Measurements from ENCODE around the gene NFASC. TPM values are rescaled to one million over a fixed set of nuclear protein-coding genes. Genes with fewer than 3 reads are reported as not detected.

The NFASC gene
- total and polyA plus RNA-seq, 9 of the 15 experiments (the other 6 are each of a cell fraction or from before 2014, with no cell fraction given), result 0.03 to 0.16 (median 0.06) TPM; not detected in 6

DNA sequence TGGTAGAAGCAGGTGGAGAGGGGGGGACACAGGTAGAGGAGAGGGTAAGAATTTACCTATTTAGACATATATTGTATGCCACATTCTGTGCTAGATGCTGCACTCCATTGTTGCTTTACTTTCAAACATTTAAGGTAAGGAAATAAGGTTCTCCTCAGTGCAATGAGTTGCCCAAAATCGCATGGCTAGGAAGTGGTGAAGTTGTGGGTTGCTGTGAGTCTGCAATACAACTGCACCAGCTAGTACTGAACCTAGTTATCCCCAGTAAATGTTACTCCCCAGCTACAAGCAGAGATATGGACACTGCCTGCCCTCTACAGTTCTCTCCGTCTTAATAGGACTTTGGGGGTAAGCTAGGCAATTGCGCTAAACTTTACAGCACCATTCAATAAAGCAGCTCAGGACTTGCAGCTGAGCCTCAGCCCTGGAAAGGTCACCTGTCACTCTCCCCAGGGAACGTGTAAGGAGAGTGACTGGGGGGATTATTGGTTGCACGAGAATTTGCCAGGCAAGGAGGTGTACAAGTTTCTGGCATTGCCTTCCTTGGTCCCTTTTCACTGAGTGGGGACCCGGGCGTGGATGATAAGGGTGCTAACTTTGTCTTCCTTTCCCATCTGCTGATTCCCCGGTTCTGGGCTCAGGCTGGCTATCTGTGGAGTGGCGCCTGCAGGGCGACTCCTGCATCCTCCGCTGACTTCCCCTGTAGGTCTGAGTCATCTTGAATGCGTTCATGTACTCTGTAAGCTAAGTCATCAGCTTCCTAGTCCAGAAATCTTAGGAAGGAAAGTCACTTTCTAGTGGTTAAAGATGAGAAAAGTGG, 101.1 kb downstream of the NFASC start (continued):
- TF ChIP-seq, protein P1, sequence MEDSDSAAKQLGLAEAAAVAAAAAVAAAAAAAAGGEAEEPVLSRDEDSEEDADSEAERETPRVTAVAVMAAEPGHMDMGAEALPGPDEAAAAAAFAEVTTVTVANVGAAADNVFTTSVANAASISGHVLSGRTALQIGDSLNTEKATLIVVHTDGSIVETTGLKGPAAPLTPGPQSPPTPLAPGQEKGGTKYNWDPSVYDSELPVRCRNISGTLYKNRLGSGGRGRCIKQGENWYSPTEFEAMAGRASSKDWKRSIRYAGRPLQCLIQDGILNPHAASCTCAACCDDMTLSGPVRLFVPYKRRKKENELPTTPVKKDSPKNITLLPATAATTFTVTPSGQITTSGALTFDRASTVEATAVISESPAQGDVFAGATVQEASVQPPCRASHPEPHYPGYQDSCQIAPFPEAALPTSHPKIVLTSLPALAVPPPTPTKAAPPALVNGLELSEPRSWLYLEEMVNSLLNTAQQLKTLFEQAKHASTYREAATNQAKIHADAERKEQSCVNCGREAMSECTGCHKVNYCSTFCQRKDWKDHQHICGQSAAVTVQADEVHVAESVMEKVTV (CRISPR knock-in tag; IDR thresholded peaks at IDR 0.05), result no peak
- TF ChIP-seq KAT7 (CRISPR knock-in tag; IDR thresholded peaks at IDR 0.05; ENCODE audit: borderline replicate concordance), result no peak
- no peak for TF ChIP-seq NFE2L1 (tag; IDR thresholded peaks at IDR 0.05; ENCODE audit: borderline replicate concordance, low read depth)
- TF ChIP-seq, protein P2, sequence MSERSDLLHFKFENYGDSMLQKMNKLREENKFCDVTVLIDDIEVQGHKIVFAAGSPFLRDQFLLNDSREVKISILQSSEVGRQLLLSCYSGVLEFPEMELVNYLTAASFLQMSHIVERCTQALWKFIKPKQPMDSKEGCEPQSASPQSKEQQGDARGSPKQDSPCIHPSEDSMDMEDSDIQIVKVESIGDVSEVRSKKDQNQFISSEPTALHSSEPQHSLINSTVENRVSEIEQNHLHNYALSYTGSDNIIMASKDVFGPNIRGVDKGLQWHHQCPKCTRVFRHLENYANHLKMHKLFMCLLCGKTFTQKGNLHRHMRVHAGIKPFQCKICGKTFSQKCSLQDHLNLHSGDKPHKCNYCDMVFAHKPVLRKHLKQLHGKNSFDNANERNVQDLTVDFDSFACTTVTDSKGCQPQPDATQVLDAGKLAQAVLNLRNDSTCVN (CRISPR knock-in tag; IDR thresholded peaks at IDR 0.05), result no peak
- peak; percentile 69 for TF ChIP-seq NCOR1 (IDR thresholded peaks at IDR 0.05)
- no peak for TF ChIP-seq TCF7L2 (IDR thresholded peaks at IDR 0.05; ENCODE audit: low read depth, low read length)
- peak; percentile 75; the same call in 1 of the 2 replicates for TF ChIP-seq DPF2 (IDR thresholded peaks at IDR 0.05)
- no peak for TF ChIP-seq CC2D1A (IDR thresholded peaks at IDR 0.05)
- TF ChIP-seq, protein P3, sequence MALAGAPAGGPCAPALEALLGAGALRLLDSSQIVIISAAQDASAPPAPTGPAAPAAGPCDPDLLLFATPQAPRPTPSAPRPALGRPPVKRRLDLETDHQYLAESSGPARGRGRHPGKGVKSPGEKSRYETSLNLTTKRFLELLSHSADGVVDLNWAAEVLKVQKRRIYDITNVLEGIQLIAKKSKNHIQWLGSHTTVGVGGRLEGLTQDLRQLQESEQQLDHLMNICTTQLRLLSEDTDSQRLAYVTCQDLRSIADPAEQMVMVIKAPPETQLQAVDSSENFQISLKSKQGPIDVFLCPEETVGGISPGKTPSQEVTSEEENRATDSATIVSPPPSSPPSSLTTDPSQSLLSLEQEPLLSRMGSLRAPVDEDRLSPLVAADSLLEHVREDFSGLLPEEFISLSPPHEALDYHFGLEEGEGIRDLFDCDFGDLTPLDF (CRISPR knock-in tag; IDR thresholded peaks at IDR 0.05), result no peak
- peak; percentile 79; the same call in 1 of the 2 replicates for TF ChIP-seq ARID1B (IDR thresholded peaks at IDR 0.05)
- TF ChIP-seq, protein P4, sequence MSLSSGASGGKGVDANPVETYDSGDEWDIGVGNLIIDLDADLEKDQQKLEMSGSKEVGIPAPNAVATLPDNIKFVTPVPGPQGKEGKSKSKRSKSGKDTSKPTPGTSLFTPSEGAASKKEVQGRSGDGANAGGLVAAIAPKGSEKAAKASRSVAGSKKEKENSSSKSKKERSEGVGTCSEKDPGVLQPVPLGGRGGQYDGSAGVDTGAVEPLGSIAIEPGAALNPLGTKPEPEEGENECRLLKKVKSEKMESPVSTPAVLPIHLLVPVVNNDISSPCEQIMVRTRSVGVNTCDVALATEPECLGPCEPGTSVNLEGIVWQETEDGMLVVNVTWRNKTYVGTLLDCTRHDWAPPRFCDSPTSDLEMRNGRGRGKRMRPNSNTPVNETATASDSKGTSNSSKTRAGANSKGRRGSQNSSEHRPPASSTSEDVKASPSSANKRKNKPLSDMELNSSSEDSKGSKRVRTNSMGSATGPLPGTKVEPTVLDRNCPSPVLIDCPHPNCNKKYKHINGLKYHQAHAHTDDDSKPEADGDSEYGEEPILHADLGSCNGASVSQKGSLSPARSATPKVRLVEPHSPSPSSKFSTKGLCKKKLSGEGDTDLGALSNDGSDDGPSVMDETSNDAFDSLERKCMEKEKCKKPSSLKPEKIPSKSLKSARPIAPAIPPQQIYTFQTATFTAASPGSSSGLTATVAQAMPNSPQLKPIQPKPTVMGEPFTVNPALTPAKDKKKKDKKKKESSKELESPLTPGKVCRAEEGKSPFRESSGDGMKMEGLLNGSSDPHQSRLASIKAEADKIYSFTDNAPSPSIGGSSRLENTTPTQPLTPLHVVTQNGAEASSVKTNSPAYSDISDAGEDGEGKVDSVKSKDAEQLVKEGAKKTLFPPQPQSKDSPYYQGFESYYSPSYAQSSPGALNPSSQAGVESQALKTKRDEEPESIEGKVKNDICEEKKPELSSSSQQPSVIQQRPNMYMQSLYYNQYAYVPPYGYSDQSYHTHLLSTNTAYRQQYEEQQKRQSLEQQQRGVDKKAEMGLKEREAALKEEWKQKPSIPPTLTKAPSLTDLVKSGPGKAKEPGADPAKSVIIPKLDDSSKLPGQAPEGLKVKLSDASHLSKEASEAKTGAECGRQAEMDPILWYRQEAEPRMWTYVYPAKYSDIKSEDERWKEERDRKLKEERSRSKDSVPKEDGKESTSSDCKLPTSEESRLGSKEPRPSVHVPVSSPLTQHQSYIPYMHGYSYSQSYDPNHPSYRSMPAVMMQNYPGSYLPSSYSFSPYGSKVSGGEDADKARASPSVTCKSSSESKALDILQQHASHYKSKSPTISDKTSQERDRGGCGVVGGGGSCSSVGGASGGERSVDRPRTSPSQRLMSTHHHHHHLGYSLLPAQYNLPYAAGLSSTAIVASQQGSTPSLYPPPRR (CRISPR knock-in tag; IDR thresholded peaks at IDR 0.05; ENCODE audit: borderline replicate concordance), result no peak
- TF ChIP-seq, protein P5, sequence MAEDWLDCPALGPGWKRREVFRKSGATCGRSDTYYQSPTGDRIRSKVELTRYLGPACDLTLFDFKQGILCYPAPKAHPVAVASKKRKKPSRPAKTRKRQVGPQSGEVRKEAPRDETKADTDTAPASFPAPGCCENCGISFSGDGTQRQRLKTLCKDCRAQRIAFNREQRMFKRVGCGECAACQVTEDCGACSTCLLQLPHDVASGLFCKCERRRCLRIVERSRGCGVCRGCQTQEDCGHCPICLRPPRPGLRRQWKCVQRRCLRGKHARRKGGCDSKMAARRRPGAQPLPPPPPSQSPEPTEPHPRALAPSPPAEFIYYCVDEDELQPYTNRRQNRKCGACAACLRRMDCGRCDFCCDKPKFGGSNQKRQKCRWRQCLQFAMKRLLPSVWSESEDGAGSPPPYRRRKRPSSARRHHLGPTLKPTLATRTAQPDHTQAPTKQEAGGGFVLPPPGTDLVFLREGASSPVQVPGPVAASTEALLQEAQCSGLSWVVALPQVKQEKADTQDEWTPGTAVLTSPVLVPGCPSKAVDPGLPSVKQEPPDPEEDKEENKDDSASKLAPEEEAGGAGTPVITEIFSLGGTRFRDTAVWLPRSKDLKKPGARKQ (CRISPR knock-in tag; IDR thresholded peaks at IDR 0.05), result no peak
- TF ChIP-seq NEUROD1 (IDR thresholded peaks at IDR 0.05; ENCODE audit: borderline replicate concordance, low read depth, low read length, partially characterized antibody), result no peak
- peak in 1 of 2 experiments; percentile 79; a peak in 1 of 4 replicates for TF ChIP-seq RCOR1 (IDR thresholded peaks at IDR 0.05; ENCODE audit: borderline replicate concordance in 1 of 2, low read depth in 2 of 2, low read length in 2 of 2)
- TF ChIP-seq PRMT5 (CRISPR knock-in tag; IDR thresholded peaks at IDR 0.05), result no peak

Measured in K562 (cell line).